PFSK-1 (cell line): ENCODE measurements around the gene SHC2.

ENCODE experiments used
- POLR2AphosphoS5 ChIP-seq: IDR thresholded peaks from 2 replicates; pipeline ENCODE4 v1.6.1; 2012; ENCODE audit warnings: low read depth, mild to moderate bottlenecking, control low read depth, low read length, moderate library complexity
- SIN3A ChIP-seq: IDR thresholded peaks from 2 replicates; pipeline ENCODE4 v1.6.1; 2012; ENCODE audit warnings: mild to moderate bottlenecking, low read length, moderate library complexity, borderline replicate concordance; ENCODE audit not compliant: insufficient read depth
- TAF1 ChIP-seq: IDR thresholded peaks from 2 replicates; pipeline ENCODE4 v1.6.1; 2012; ENCODE audit warnings: low read length, control low read depth, borderline replicate concordance; ENCODE audit not compliant: insufficient read depth
- TF ChIP-seq, protein P1 (sequence below), 2 experiments: IDR thresholded peaks; 2 replicates each; pipeline versions ENCODE4 v1.6.1 to v1.8.0; 2011 to 2012; ENCODE audit warnings: low read depth in 2 of 2, low read length in 2 of 2, control low read depth in 1 of 2, inconsistent platforms in 1 of 2, mild to moderate bottlenecking in 1 of 2, moderate library complexity in 1 of 2; ENCODE audit not compliant: insufficient read depth in 1 of 2

DNA sequence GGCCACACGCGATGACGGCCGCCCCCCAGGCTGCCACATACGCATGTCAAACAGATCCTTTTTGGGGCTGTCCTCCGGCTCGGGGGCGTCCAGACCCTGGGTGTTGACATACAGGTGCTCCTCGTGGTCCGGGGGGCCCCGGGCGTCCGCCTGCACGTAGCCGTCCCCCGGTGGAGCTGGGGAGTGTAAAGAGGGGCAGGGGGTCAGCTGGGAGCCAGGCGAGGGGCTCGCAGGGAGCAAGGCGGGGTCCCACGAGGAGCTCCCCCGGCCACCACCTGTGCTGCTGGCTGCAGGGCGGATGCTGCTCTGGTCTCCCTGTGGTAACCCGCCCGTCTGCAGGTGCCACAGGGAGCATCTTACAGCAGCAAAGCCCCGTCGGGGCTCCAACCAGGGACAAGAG lies 35.8 kb downstream of the SHC2 start:
- no peak for TF ChIP-seq SIN3A
- no peak for TF ChIP-seq TAF1
- TF ChIP-seq, protein P1, sequence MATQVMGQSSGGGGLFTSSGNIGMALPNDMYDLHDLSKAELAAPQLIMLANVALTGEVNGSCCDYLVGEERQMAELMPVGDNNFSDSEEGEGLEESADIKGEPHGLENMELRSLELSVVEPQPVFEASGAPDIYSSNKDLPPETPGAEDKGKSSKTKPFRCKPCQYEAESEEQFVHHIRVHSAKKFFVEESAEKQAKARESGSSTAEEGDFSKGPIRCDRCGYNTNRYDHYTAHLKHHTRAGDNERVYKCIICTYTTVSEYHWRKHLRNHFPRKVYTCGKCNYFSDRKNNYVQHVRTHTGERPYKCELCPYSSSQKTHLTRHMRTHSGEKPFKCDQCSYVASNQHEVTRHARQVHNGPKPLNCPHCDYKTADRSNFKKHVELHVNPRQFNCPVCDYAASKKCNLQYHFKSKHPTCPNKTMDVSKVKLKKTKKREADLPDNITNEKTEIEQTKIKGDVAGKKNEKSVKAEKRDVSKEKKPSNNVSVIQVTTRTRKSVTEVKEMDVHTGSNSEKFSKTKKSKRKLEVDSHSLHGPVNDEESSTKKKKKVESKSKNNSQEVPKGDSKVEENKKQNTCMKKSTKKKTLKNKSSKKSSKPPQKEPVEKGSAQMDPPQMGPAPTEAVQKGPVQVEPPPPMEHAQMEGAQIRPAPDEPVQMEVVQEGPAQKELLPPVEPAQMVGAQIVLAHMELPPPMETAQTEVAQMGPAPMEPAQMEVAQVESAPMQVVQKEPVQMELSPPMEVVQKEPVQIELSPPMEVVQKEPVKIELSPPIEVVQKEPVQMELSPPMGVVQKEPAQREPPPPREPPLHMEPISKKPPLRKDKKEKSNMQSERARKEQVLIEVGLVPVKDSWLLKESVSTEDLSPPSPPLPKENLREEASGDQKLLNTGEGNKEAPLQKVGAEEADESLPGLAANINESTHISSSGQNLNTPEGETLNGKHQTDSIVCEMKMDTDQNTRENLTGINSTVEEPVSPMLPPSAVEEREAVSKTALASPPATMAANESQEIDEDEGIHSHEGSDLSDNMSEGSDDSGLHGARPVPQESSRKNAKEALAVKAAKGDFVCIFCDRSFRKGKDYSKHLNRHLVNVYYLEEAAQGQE (IDR thresholded peaks at IDR 0.05; ENCODE audit: insufficient read depth in 1 of 2, low read depth in 2 of 2, low read length in 2 of 2): no peak
- no peak for TF ChIP-seq POLR2AphosphoS5
